Measurements from ENCODE around the gene VSTM2A. TPM values are rescaled to one million over a fixed set of nuclear protein-coding genes. Genes with fewer than 3 reads are reported as not detected.
A peak's percentile ranks its signal among the peaks of the same experiment; 100 is the strongest.

The VSTM2A gene
- total RNA-seq, 1 experiment from 2014 or later = not detected

- no peaks in the 10 kb centered on the region for H3F3A ChIP-seq (ENCODE audit: low read length, unreplicated experiment)
- no peaks in the 10 kb centered on the region for H3K4me1 ChIP-seq (ENCODE audit: insufficient read depth, low read length)
- H3K36me3 ChIP-seq (ENCODE audit: low read depth, low read length) = no peaks in the 10 kb centered on the region
- H4K20me1 ChIP-seq (ENCODE audit: low read length) = no peaks in the 10 kb centered on the region
- DNase-seq (peak; percentile 30), ATAC-seq (no peak)
- H3K27me3 ChIP-seq (ENCODE audit: low read length) = peaks cover 8% of the 10 kb centered on the region; the same call in 1 of the 2 replicates
- no peak for TF ChIP-seq EZH2 (IDR thresholded peaks at IDR 0.05; ENCODE audit: low read length, unreplicated experiment)
- TF ChIP-seq EZH2phosphoT487 (IDR thresholded peaks at IDR 0.05; ENCODE audit: borderline replicate concordance, low read length) = no peak
- TF ChIP-seq CTCF (conservative IDR thresholded peaks at IDR 0.05; ENCODE audit: low read depth, low read length) = no peak
- ChIA-PET POLR2A (ENCODE audit: unreplicated experiment) (no interaction called here), CTCF (no interaction called here)
- H3K9me2 ChIP-seq (replicated peaks; ENCODE audit: low read length) = no peaks in the 10 kb centered on the region
- no peaks in the 10 kb centered on the region for H3K79me2 ChIP-seq (ENCODE audit: low read length)
- H2AFZ ChIP-seq (ENCODE audit: low read length) = no peak overlapping the region
- no peak overlapping the region for H3K4me2 ChIP-seq (ENCODE audit: low read length)
- no peak overlapping the region for H3K4me3 ChIP-seq (ENCODE audit: low read length)
- no peaks in the 10 kb centered on the region for H3K9me3 ChIP-seq (ENCODE audit: low read length)
- intact Hi-C loops (cut with micrococcal nuclease) = no loop called here
- BruUV-seq (replicated peaks) = no TSS peak
- H3K27ac ChIP-seq (ENCODE audit: low read length) = no peak overlapping the region
- no peak overlapping the region for H3K9ac ChIP-seq (ENCODE audit: low read length)
These were observed 39.3 kb downstream of the VSTM2A start for GRCh38 chr7:54581511-54581910.

DNA sequence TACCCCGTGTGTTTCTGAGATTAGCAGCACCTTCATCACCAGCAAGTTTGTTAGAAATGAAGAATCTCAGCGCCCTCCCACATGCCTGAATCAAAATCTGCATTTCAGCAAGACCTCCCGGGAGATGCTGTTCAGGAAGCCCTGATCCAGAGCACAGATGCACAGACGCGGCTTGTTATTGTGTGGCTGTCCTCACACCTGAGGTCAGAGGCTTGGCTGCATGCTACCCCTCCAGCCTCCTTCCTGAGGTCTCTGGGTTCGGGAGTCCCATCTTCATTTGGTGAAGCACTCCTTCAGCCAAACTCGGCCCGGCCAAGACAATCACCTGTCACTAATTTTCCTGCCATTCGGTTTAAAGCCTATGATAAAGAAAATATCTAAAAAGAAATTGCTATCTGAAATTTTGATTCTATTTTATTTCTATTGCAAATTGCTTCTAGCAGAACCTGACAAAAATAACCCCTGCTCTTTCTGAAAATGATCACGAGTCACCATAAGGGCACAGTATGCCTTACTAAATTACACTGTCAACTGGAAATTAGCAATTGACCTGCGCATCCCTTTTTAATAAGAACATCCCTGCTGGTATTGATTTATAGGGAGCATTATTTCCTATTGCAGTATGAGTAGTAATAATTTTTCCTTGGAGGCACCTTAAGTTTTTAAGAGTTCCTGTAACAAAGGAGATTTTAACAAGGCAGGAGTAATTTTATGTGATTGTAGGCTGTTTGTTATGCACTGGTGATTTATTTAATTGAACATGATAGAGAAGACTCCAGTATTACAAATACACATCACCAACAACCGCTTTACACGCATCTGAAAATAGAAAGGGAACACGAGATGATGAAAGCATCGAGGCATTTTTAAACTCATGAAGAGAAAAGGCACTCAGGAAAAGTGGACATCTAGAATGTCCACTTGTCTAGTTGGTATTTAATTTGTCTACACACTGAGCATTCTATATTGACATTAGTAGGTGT is 49.5 kb downstream of the VSTM2A start:
- intact Hi-C loops (cut with micrococcal nuclease) = no loop called here
- Histone ChIP-seq H3K9me2 (replicated peaks; ENCODE audit: low read length) (no peaks in the 10 kb centered on the region), H3K4me3 (ENCODE audit: low read length) (no peak overlapping the region), H3K79me2 (ENCODE audit: low read length) (no peaks in the 10 kb centered on the region), H3K4me2 (ENCODE audit: low read length) (no peak overlapping the region), H4K20me1 (ENCODE audit: low read length) (no peaks in the 10 kb centered on the region), H3K27ac (ENCODE audit: low read length) (no peak overlapping the region), H3K4me1 (ENCODE audit: insufficient read depth, low read length) (no peaks in the 10 kb centered on the region), H3K36me3 (ENCODE audit: low read depth, low read length) (no peaks in the 10 kb centered on the region), H3F3A (ENCODE audit: low read length, unreplicated experiment) (no peaks in the 10 kb centered on the region), H3K9me3 (ENCODE audit: low read length) (no peaks in the 10 kb centered on the region), H3K9ac (ENCODE audit: low read length) (no peak overlapping the region), H2AFZ (ENCODE audit: low read length) (no peak overlapping the region), H3K27me3 (ENCODE audit: low read length) (peaks cover 31% of the 10 kb centered on the region; the same call in 1 of the 2 replicates)
- POLR2A ChIA-PET (ENCODE audit: unreplicated experiment) = no interaction called here
- TF ChIP-seq CTCF (conservative IDR thresholded peaks at IDR 0.05; ENCODE audit: low read depth, low read length) = no peak
- DNase-seq (no peak), ATAC-seq (no peak)
- CTCF ChIA-PET = no interaction called here
- no TSS peak for BruUV-seq (replicated peaks)

- Histone ChIP-seq H3K9me2 (replicated peaks; ENCODE audit: low read length) (no peaks in the 10 kb centered on the region), H3K9me3 (ENCODE audit: low read length) (no peaks in the 10 kb centered on the region), H3K4me3 (ENCODE audit: low read length) (no peak overlapping the region), H3F3A (ENCODE audit: low read length, unreplicated experiment) (no peaks in the 10 kb centered on the region), H3K4me2 (ENCODE audit: low read length) (no peak overlapping the region), H3K27me3 (ENCODE audit: low read length) (peaks cover 44% of the 10 kb centered on the region), H3K79me2 (ENCODE audit: low read length) (no peaks in the 10 kb centered on the region), H3K9ac (ENCODE audit: low read length) (no peak overlapping the region), H3K36me3 (ENCODE audit: low read depth, low read length) (no peaks in the 10 kb centered on the region), H2AFZ (ENCODE audit: low read length) (no peak overlapping the region), H3K4me1 (ENCODE audit: insufficient read depth, low read length) (no peaks in the 10 kb centered on the region), H3K27ac (ENCODE audit: low read length) (no peak overlapping the region), H4K20me1 (ENCODE audit: low read length) (no peaks in the 10 kb centered on the region)
- ATAC-seq = no peak
- CTCF ChIA-PET = no interaction called here
- DNase-seq = no peak
- intact Hi-C loops (cut with micrococcal nuclease) = no loop called here
- TF ChIP-seq EZH2 (IDR thresholded peaks at IDR 0.05; ENCODE audit: low read length, unreplicated experiment) = no peak
- TF ChIP-seq CTCF (conservative IDR thresholded peaks at IDR 0.05; ENCODE audit: low read depth, low read length) = no peak
- no peak for TF ChIP-seq EZH2phosphoT487 (IDR thresholded peaks at IDR 0.05; ENCODE audit: borderline replicate concordance, low read length)
- POLR2A ChIA-PET (ENCODE audit: unreplicated experiment) = no interaction called here
- no TSS peak for BruUV-seq (replicated peaks)
These were observed 54.6 kb downstream of the VSTM2A start for GRCh38 chr7:54596747-54597146.
